Measurements from ENCODE around the gene IMP4. TPM values are rescaled to one million over a fixed set of nuclear protein-coding genes. Genes with fewer than 3 reads are reported as not detected.
A peak's percentile ranks its signal among the peaks of the same experiment; 100 is the strongest.

Gene IMP4
- total and polyA plus RNA-seq, 12 donors, result 50.6 to 190 (median 64.6) TPM

DNA sequence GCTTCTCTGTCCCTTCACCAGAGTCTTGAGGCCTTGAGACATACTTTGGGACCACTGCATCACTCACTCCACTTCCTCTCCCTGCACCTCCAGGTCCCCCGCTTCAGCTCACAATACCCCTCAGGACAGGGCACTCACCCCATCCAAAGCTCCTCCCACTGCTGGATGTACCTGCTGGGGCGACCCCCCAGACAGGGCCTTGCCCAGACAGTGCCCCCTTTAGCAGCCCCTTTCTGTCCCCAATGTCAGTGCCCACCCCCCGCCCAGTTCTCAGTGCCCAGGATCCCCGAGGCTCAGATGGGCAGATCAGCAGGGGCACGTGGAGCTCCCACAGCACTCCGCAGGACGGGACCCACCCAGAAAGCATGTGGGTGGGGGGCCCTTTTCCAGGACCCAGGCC lies 23.8 kb upstream of the IMP4 start:
- intact Hi-C loops (cut with DNase I), result no loop called here
- H3K27me3 ChIP-seq, result peaks cover 0 to 16% (median 0%) of the 10 kb centered on the region in 7 donors
- DNase-seq (no peak), ATAC-seq (peak in 1 of 8 donors; percentile 34)
- no peaks in the 10 kb centered on the region for H3K36me3 ChIP-seq
- no peak overlapping the region for H3K4me3 ChIP-seq
- H3K9me3 ChIP-seq, result no peaks in the 10 kb centered on the region
- TF ChIP-seq, protein P1, sequence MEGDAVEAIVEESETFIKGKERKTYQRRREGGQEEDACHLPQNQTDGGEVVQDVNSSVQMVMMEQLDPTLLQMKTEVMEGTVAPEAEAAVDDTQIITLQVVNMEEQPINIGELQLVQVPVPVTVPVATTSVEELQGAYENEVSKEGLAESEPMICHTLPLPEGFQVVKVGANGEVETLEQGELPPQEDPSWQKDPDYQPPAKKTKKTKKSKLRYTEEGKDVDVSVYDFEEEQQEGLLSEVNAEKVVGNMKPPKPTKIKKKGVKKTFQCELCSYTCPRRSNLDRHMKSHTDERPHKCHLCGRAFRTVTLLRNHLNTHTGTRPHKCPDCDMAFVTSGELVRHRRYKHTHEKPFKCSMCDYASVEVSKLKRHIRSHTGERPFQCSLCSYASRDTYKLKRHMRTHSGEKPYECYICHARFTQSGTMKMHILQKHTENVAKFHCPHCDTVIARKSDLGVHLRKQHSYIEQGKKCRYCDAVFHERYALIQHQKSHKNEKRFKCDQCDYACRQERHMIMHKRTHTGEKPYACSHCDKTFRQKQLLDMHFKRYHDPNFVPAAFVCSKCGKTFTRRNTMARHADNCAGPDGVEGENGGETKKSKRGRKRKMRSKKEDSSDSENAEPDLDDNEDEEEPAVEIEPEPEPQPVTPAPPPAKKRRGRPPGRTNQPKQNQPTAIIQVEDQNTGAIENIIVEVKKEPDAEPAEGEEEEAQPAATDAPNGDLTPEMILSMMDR (IDR thresholded peaks at IDR 0.05), result no peak
- H3K4me1 ChIP-seq, result no peaks in the 10 kb centered on the region
- H3K27ac ChIP-seq, result no peak overlapping the region
- WGBS, 2 donors, result 71 to 87% methylated on average over 7 of the region's 7 CpGs

DNA sequence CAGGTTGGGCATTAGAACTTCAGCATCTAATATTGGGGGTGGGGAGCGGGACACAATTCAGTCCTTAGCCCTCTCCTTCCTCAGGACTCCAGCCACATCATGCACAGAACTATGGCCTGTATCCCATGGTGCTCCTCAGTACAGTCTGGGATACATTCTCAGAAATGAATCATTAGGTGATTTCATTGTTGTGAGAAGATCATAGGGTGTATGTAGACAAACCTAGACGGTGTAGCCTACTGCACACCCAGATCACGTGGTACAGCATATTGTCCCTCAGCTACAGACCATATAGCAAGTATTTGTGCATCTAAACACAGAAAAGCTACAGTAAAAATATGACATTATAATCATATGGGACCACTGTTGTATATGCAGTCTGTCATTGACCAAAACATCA lies 23.2 kb upstream of the IMP4 start:
- Histone ChIP-seq H3K9me3 (no peaks in the 10 kb centered on the region), H3K4me3 (no peak overlapping the region), H3K27me3 (peaks cover 0 to 23% (median 3%) of the 10 kb centered on the region in 7 donors), H3K4me1 (no peaks in the 10 kb centered on the region), H3K36me3 (no peaks in the 10 kb centered on the region), H3K27ac (no peak overlapping the region)
- ATAC-seq, result no peak
- intact Hi-C loops (cut with DNase I), result no loop called here
- 74 to 90% methylated on average over 3 of the region's 3 CpGs for WGBS, 2 donors
- DNase-seq, result no peak
- TF ChIP-seq, protein P1 (IDR thresholded peaks at IDR 0.05), result no peak

DNA sequence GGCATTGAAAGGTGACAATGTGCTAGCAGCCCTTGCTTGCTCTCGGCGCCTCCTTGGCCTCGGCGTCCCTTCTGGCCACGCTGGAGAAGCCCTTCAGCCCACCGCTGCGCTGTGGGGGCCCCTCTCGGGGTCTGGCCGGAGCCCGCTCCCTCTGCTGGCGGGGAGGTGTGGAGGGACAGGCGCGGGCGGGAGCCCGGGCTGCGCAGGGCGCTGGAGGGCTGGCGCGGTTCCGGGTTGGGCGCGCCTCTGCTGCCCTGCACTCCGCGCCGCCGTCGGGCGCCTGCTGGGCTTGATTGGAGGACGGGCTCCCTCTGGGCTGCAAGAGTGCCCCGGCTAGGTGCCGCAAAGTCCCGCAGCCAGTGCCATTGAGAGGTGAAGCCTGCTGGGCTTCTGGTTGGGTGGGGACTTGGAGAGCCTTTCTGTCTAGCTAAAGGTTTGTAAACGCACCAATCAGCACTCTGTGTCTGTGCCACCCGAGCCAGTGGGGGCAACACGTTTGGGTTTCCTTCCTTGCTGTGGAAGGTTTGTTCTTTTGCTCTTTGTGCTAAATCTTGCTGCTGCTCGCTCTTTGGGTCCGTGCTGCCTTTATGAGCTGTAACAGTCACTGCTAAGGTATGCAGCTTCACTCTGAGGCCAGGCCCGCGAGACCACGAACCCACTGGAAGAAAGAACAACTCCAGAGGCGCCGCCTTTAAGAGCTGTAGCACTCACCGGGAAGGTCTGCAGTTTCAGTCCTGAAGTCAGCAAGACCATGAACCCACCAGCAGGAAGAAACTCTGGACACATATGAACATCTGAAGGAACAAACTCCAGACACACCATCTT lies 14.8 kb upstream of the IMP4 start:
- ATAC-seq, result no peak
- DNase-seq, result no peak
- 72 to 78% methylated on average over 43 of the region's 43 CpGs for WGBS, 2 donors
- no peak overlapping the region for H3K27ac ChIP-seq
- no peaks in the 10 kb centered on the region for H3K9me3 ChIP-seq
- H3K36me3 ChIP-seq, result no peaks in the 10 kb centered on the region
- peaks cover 0 to 78% (median 64%) of the 10 kb centered on the region in 7 donors for H3K27me3 ChIP-seq
- TF ChIP-seq, protein P1 (IDR thresholded peaks at IDR 0.05), result no peak
- H3K4me3 ChIP-seq, result no peak overlapping the region
- peaks cover 0 to 8% (median 0%) of the 10 kb centered on the region in 9 donors for H3K4me1 ChIP-seq
- intact Hi-C loops (cut with DNase I), result loop anchor here in 2 of 10 donors (5.0 to 10.0 kb wide), 2 partner anchors 143 to 391 kb away; partner anchors contain the start of genes MZT2B (in 1 of the 2) and SMPD4 (in 1 of the 2)

DNA sequence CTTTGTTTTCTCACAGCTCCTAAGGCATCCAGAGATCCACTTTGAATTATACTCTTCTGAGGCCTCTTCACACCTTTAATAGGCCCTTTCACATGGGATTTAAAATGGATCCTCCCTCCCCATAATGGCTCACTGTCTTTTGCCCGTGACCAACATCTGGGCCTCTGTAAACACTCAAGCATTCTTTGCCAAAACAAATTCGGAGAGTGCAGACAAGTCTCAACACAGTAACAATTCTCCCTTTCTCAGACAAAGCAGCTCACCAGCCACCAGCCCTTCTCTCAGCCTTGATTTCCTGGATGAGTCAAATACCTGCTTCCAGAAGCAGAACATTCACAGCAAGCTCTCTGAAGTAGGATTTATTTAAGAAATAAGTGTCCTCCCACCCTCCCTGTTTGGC lies 14.0 kb upstream of the IMP4 start:
- ATAC-seq, result no peak
- Histone ChIP-seq H3K9me3 (no peaks in the 10 kb centered on the region), H3K4me1 (peaks cover 0 to 8% (median 0%) of the 10 kb centered on the region in 9 donors), H3K27ac (no peak overlapping the region), H3K27me3 (peaks cover 0 to 73% (median 64%) of the 10 kb centered on the region in 7 donors), H3K4me3 (no peak overlapping the region), H3K36me3 (no peaks in the 10 kb centered on the region)
- intact Hi-C loops (cut with DNase I), result loop anchor here in 2 of 10 donors (5.0 to 10.0 kb wide), 2 partner anchors 144 to 391 kb away; partner anchors contain the start of genes MZT2B (in 1 of the 2) and SMPD4 (in 1 of the 2)
- no peak for DNase-seq
- TF ChIP-seq, protein P1 (IDR thresholded peaks at IDR 0.05), result no peak
- WGBS, 2 donors, result 50 to 53% methylated on average over 2 of the region's 2 CpGs

Measured in heart right ventricle (tissue), 16 donors.